Activated CD8-positive, alpha-beta memory T cell treated with anti-CD3 and anti-CD28 coated beads for 36 hours (primary cell): Measurements from ENCODE around the gene ACTR3C. TPM values are rescaled to one million over a fixed set of nuclear protein-coding genes. Genes with fewer than 3 reads are reported as not detected.

Experiments used
- CTCF ChIA-PET: fragments of 350-600 bp; sonication (Branson Sonifier 250); formaldehyde crosslinking; loops from one replicate; lab custom pipeline; 2021; ENCODE audit warnings: antibody characterized with exemption; lab: Charles Lee
- POLR2A ChIA-PET: fragments of 350-600 bp; sonication (Branson Sonifier 250); formaldehyde crosslinking; loops from one replicate; lab custom pipeline; 2021; ENCODE audit warnings: antibody characterized with exemption; lab: Charles Lee
- total RNA-seq, 2 experiments: library from RNA; stranded (reverse); gene quantifications; one replicate each; pipeline ENCODE4 v1.2.3, GENCODE V29; 2021

Gene ACTR3C
- total RNA-seq, 2 experiments from 2014 or later, result 4.7 to 7.3 TPM

DNA sequence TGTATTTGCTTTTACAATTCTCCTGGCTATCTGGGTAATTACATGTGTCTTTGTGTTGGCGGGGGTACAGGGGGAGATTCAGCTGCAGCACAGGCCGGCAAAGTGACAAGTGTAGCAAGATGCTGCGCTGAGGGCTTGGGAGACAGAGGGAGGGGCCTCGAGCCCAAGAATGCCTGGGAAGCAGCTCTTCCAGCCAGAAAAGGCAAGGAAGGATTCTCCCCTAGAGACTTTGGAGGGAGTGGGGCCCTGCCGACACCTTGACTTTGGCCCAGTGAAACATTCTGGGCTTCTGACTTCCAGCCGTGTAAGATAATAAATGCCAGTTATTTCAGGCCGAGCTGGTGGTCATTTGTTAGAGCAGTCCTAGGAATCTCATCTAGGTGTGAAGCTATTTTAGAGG, 38.1 kb upstream of the ACTR3C start:
- CTCF ChIA-PET, result no interaction called here
- POLR2A ChIA-PET, result no interaction called here

DNA sequence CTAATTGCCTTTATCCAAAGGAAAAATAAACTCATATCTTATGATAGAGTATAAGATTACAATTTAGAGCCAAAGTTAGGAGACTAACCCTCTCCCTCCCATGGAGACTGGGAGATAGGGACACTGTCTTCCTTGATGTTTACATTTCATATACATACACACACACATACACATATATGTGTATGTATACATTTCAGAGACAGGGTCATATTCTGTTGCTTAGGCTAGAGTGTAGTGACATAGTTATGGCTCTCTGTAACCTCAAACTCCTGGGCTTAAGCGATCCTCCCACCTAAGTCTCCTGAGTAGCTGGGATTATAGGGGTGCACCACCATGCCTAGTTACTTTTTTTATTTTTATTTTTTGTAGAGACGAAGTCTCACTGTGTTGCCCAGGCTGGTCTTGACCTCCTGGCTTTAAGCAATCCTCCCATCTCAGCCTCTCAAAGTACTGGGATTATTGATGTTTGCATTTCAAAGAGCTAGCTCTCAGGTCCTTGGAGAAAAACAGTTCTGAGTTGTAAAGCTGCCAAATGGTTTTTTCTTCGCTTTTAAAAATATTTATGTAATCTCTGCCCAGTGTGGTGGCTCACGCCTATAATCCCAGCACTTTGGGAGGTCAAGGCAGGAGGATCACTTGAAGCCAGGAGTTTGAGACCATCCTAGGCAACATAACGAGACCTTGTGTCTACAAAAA, 37.2 kb upstream of the ACTR3C start:
- CTCF ChIA-PET, result no interaction called here
- POLR2A ChIA-PET, result no interaction called here

DNA sequence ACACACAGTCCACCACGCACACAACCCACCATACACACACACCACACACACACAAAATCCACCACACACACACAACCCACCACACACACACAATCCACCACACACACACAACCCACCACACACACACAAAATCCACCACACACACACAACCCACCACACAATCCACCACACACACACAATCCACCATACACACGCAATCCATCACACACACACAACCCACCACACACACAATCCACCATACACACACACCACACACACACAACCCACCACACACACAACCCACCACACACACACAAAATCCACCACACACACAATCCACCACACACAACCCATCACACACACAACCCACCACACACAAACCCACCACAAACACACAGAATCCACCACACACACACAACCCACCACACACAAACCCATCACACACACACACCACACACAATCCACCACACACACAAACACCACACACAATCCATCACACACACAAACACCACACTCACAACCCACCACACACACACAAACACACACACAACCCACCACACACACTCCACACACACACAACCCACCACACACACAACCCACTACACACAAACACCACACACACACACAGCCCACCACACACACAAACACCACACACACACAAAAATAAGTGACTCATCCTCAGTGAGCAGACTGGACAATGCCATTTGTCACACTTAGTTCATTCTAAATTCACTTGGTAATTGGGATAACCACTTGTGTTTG, 36.4 kb upstream of the ACTR3C start:
- ChIA-PET POLR2A (no interaction called here), CTCF (no interaction called here)

DNA sequence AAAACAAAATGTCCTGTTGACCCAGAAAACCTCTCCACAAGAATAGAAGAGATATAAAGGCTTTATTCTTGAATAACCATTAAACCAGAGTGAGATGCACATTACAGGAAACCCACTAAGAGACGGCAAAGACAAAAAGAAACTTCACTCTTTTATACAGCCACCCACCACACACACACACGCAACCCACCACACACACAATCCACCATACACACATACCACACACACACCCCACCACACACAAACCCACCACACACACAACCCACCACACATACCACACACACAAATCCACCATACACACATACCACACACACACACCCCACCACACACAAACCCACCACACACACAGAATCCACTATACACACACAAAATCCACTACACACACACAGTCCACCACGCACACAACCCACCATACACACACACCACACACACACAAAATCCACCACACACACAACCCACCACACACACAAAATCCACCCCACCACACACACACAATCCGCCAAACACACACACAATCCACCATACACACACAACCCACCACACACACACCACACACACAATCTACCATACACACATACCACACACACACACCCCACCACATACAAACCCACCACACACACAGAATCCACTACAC, 35.8 kb upstream of the ACTR3C start:
- CTCF ChIA-PET, result no interaction called here
- POLR2A ChIA-PET, result interaction anchor here (1.4 kb wide), 1 partner anchor 47 kb away, joined by 3 read pairs; a partner anchor contains a TSS

DNA sequence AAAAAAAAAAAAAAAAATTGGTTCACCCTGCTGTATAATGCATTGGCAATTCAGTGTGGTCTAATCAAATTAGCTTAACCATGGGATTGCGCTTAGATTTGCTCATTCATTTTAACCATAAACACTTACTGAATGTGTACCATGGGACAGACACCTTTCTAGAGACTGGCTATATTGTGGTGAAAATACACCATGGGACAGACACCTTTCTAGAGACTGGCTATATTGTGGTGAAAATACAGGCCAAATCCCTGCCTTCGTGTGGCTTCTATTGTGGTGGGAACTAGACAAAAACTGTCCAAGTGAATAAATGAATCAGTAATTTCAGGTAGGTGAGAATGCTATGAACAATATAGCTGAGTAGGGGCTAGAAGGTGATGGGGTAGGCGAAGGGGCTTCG, 35.1 kb upstream of the ACTR3C start:
- ChIA-PET CTCF (no interaction called here), POLR2A (interaction anchor here (1.4 kb wide), 2 partner anchors 10 to 47 kb away, joined by 3 to 4 read pairs; partner anchors contain the start of gene REPIN1)

DNA sequence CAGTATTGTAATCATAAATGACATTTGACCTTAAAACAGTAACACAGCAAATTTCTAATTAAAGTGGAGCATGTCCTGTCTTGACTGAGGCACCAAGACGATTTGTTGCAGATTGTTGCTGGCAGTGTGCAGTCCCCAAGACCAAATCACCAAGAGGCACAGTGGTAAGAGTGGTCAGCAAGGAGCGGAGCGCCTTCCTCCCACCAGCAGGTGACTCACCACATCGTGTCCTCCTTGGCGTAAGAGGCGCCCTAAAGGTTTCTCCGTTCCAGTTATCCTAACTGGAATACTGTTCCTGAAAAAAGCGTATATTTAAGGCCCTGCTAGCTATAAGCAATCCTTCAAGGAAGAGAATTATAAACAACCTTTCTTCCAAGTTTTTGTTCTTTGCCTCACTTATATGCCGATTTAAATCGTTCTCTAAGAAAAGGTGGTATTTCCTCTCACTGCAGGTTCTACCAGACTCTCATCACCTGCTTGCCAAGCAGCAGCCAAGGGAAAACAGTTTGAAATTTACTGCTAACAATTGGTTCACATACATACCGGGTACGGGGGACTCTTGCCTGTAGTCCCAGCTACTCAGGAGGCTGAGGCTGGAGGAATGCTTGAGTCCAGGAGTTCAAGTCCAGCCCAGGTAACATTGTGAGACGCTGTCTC, 34.6 kb upstream of the ACTR3C start:
- ChIA-PET CTCF (interaction anchor here (0.7 kb wide), 1 partner anchor 31 kb away, joined by 3 read pairs; no protein-coding TSS in a partner anchor), POLR2A (interaction anchor here (1.4 kb wide), 2 partner anchors 10 to 48 kb away, joined by 3 to 4 read pairs; partner anchors contain the start of gene REPIN1)

DNA sequence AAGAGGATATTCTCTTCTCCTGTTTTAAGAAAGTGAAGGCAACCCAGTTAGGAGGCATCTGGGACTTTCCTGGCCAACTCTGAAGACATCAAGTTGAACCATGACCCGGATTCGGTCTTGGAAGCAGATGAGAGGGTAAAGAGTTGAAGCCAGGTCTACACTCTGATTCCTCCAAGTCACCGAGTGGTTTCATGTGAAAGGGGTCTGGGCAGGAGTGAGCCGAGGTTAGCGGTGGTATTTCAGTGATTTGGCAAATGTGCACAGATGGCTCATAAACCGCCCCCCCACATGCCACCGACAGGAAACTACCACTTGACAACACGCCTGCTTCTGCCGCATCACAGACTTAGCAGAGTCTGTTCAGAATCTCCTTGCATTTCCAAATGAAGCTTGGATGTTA, 33.9 kb upstream of the ACTR3C start:
- CTCF ChIA-PET, result interaction anchor here (0.7 to 1.8 kb wide), 2 partner anchors 21 to 32 kb away, joined by 3 to 10 read pairs; no protein-coding TSS in a partner anchor
- POLR2A ChIA-PET, result interaction anchor here (1.4 kb wide), 2 partner anchors 11 to 48 kb away, joined by 3 to 4 read pairs; partner anchors contain the start of gene REPIN1

DNA sequence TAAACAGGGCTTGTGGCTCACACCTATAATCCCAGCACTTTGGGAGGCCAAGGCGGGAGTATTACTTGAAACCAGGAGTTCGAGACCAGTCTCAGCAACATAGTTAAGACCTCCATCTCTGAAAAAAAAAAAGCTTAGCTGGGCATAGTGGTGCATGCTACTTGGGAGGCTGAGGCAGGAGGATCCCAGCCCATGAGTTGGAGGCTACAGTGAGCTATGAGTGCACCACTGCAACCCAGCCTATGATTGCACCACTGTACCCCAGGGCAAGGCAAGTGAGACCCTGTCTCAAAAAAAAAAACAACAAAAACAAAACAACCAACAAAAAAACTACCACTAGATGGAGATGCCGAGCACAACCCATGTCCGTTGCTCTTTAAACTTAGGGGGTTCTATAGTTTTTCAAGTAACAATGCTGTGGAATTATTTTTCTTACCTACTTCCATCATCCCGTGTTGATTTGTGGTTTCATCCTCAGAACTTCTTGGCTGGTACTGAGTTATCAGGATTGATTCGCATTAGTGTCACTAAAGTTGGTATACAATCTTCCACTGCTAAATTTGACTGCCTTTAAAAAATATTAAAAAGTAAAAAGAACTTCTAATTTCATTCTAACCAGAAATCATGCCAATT, 33.0 kb upstream of the ACTR3C start:
- CTCF ChIA-PET, result interaction anchor here (0.7 to 1.8 kb wide), 4 partner anchors 17 to 65 kb away, joined by 3 to 10 read pairs (median 4); no protein-coding TSS in a partner anchor
- POLR2A ChIA-PET, result no interaction called here

DNA sequence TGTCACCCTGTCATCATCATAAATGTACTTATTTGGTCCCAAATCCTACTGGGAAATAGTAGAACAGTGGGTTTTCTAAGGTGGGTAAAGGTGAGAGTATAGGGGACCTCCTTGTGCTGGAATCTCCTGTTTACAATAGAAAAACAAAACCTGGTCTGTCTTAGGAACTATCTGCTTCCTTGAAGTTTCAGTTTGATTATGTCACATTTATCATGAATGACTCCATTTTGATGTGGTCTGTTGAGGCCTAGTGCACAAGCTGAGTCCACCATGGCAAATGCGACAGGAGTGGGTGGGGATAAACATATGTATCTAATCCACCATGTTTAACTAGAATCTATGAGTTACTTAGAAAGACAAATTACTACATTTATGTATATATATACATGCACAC, 32.3 kb upstream of the ACTR3C start:
- ChIA-PET POLR2A (interaction anchor here (0.6 to 0.7 kb wide), 2 partner anchors 20 to 32 kb away, joined by 3 to 4 read pairs; partner anchors contain the start of genes ACTR3C and LRRC61), CTCF (interaction anchor here (0.7 to 1.8 kb wide), 5 partner anchors 18 to 66 kb away, joined by 3 to 10 read pairs (median 4); no protein-coding TSS in a partner anchor)

DNA sequence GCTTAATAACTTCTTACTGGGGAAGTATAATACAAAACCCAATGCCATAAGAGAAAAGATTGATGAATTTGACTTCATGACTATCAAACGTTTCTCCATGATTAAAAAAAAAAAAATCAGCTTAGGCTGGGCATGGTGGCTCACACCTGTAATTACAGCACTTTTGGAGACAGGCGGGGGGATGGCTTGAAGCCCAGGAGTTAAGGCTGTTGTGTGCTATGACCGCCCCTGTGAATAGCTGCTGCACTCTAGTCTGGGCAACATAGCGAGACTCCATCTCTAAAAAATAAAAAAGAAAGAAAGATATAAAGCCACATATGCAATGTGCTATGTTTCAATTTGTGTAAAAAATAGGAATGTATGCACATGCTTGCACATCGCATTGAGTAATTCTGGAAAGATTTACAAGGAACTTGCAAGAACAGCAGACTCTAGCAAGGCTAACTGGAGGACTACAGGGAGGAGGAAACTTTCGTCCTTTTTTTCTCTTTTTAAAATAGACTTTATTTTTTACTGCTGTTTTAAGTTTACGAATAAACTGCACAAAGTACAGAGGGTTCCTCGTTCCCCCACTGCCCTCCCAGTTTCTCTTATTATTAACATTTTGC, 28.3 kb upstream of the ACTR3C start:
- ChIA-PET CTCF (no interaction called here), POLR2A (no interaction called here)

DNA sequence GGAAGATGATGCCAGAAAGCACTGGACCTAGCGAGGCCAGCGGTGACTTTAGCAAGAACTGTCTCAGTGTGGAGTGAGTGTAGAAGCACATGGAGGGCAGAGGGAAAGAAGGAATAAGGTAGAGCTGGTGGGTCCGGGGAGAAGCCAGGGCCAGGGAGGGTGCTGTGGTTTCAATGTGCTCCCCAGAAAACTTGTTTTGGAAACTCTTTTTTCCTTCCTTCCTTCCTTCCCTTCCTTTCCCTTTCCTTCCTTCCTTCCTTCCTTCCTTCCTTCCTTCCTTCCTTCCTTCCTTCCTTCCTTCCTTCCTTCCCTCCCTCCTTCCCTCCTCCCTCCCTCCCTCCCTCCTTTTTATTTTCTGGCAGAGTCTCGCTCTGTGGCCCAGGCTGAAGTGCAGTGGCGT, 23.6 kb upstream of the ACTR3C start:
- ChIA-PET CTCF (no interaction called here), POLR2A (no interaction called here)

DNA sequence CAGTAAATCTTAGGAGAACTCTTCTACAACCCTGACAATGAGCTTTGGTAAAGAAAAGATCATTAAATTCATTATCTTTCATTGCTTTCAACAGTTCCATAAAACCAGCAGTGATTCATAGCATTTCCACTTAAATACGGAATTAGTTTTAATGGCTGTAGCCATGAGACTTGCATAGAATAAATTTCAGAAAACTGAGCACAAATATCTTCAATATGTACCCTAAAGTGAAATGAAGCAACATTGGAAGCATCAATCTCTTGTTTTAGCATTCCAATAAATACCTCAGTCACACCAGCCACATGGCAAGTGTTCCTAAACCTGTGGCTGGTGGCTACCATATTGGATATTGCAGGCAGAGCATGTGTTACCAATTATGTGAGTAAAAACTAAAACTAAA, 21.7 kb upstream of the ACTR3C start:
- ChIA-PET CTCF (no interaction called here), POLR2A (no interaction called here)

DNA sequence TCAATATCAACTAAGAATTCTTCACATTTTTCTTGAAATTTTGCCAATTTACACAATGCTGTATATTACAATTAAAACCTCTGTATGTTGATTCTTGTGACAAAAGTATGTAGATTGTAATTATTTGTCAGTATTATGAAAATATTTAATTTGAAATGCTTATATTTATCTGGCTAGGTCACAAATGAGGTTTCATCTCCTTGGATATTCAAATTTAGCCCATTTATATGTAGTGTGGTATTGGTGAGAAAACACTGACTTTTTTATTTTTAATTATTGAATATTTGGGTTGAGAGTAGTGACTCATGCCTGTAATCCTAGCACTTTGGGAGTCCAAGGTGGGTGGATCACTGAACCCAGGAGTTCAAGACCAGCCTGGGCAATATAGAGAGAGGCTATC, 21.0 kb upstream of the ACTR3C start:
- POLR2A ChIA-PET, result no interaction called here

DNA sequence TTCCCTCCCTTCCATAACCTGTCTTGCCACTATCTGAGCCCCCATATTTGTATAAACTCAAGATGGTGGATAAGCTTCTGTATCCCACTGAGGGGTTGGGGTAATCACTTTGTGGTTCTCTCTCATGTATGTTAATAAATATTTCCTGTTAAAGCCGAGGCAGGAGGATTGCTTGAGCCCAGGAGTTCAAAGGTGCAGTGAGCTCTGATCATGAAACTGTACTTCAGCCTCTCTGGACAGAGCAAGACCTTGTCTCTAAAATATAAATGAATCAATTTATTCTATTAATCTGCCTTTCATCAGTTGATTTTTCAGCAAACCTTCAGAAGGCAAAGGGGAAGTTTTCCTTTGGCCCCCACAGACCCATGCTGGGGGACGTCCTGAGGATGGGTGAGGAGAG, 19.9 kb upstream of the ACTR3C start:
- POLR2A ChIA-PET, result no interaction called here

More for the DNA sequence above, 21.0 kb upstream of the ACTR3C start:
- CTCF ChIA-PET, result no interaction called here

DNA sequence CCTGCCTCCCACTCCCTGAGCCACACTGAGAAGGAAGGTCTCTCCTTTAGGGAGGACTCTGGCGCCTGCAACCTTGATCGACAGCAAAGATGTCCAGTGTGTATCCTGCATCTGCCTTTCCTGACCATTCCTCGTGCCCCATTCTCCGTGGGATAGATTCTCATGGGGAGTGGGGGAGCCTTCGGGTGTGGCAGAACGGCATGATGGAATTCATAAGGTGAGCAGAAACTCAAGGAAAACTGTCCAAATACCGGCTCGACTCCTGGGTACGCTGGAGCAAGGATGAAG, 18.7 kb upstream of the ACTR3C start:
- ChIA-PET CTCF (no interaction called here), POLR2A (no interaction called here)

More for the DNA sequence above, 19.9 kb upstream of the ACTR3C start:
- CTCF ChIA-PET, result no interaction called here

DNA sequence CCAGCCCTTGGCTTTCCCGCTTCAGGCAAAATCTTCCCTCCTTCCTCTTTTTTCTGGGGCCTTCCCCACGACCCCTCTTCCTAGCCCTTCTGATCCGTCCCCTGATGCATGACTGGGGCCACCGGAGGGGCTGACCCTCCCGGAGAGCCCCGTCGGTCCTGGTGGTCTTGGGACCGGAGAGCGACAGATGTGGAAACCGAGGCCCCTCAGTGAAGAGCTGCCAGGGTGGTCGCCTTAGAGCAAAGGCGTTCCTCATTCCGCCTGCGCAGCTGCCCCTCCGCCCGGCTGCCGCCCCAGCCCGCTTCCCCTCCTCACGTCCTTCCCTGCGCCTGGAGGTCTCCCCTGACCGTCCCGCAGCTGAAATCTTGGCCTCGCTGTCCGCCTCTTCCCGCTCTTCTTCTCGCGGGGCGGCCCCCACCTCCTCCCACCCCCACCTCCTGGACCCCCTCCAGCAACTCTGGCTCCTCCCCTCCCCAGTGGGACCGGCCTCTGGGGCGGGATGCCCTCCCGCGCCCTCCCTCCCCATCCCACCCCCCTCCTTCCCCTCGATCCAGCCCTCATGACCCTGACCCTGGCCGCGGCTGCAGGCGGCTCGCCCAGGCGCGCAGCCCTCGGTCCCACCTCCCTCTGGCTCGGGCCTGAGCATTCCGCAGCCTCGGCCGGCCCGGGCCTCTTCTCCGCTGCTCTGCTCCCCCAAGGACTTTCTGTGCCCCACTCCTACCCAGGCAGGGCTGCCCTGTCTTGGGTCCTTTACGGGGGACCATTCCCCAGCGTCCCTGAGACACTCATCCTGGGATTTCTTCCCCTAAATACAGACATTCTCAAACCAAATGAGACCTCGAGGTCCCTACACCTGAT, 18.1 kb upstream of the ACTR3C start, which contains the start of gene RARRES2:
TSS of gene RARRES2 (minus strand) at position 367 of the 858 bp plus-strand sequence. CDS start 1,020 bp downstream, outside the sequence.
- CTCF ChIA-PET, result no interaction called here
- POLR2A ChIA-PET, result no interaction called here

DNA sequence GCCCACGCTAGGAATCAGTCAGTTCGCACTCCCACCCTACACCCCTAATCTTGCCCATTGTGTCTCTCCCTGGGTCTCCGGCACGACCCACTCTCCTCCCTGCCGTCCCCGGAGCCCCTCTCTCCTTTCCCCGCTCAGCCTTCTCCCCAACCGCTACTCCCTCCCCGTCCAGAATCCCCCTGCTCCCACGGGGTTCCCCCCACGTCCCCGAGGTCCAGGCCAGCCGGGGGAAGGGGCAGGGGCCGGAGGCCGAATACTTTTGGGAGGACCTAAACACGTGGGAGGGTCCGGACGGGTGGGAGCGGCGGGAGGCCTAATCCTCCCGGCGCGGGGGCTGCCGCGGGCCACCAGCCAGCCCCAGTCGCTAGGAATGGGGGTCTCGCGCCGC, 17.5 kb upstream of the ACTR3C start:
- ChIA-PET POLR2A (no interaction called here), CTCF (no interaction called here)
